H1 (cell line): Measurements from ENCODE around the gene FOXS1.

Experiments used
- CHD2 ChIP-seq: IDR thresholded peaks from 2 replicates; pipeline ENCODE4 v1.6.1; 2012; ENCODE audit warnings: low read length, improper control_type of control experiment
- EP300 ChIP-seq, 2 experiments: IDR thresholded peaks; 1 replicate in 1 of 2; 2 replicates in 1 of 2; pipeline ENCODE4 v1.6.1; 2011 to 2012; ENCODE audit warnings: low read depth in 2 of 2, low read length in 2 of 2, mild to moderate bottlenecking in 2 of 2, borderline replicate concordance in 1 of 2, inconsistent platforms in 1 of 2, moderate library complexity in 1 of 2
- NANOG ChIP-seq: IDR thresholded peaks from 2 replicates; pipeline ENCODE4 v1.6.1; 2011; ENCODE audit warnings: low read length, low read depth, mild to moderate bottlenecking, inconsistent platforms; ENCODE audit not compliant: insufficient read depth, poor library complexity, severe bottlenecking
- NRF1 ChIP-seq: IDR thresholded peaks from 2 replicates; pipeline ENCODE4 v1.6.1; 2011; ENCODE audit warnings: mild to moderate bottlenecking, low read depth, low read length, improper control_type of control experiment
- POLR2AphosphoS5 ChIP-seq: IDR thresholded peaks from 2 replicates; pipeline ENCODE4 v1.6.1; 2011; ENCODE audit warnings: low read depth, low read length
- RFX5 ChIP-seq: IDR thresholded peaks from 2 replicates; pipeline ENCODE4 v1.6.1; 2011; ENCODE audit warnings: low read depth, low read length, improper control_type of control experiment, borderline replicate concordance
- RNF2 ChIP-seq: fragments of 200-900, 300-1000 bp; sonication (generic); IDR thresholded peaks from 2 replicates; pipeline ENCODE4 v1.7.1; 2016; ENCODE audit warnings: borderline replicate concordance, low read depth, mild to moderate bottlenecking, antibody characterized with exemption, low read length; ENCODE audit not compliant: poor library complexity, severe bottlenecking; ENCODE audit errors: missing control alignments
- TCF12 ChIP-seq: IDR thresholded peaks from 2 replicates; pipeline ENCODE4 v1.6.1; 2011; ENCODE audit warnings: low read depth, mild to moderate bottlenecking, low read length
- TF ChIP-seq, protein P1 (sequence below), 3 experiments: IDR thresholded peaks; 1 replicate in 2 of 3; 2 replicates in 1 of 3; pipeline versions ENCODE4 v1.5.1 to v1.6.1; 2011; ENCODE audit warnings: low read length in 3 of 3, mild to moderate bottlenecking in 3 of 3, inconsistent platforms in 2 of 3, low read depth in 1 of 3, moderate library complexity in 1 of 3; ENCODE audit not compliant: insufficient read depth in 1 of 3; ENCODE audit errors: control extremely low read depth in 1 of 3
- TF ChIP-seq, protein P2 (sequence below): IDR thresholded peaks from 2 replicates; pipeline ENCODE4 v1.6.1; 2011; ENCODE audit warnings: low read depth, mild to moderate bottlenecking, low read length; ENCODE audit not compliant: insufficient read depth

DNA sequence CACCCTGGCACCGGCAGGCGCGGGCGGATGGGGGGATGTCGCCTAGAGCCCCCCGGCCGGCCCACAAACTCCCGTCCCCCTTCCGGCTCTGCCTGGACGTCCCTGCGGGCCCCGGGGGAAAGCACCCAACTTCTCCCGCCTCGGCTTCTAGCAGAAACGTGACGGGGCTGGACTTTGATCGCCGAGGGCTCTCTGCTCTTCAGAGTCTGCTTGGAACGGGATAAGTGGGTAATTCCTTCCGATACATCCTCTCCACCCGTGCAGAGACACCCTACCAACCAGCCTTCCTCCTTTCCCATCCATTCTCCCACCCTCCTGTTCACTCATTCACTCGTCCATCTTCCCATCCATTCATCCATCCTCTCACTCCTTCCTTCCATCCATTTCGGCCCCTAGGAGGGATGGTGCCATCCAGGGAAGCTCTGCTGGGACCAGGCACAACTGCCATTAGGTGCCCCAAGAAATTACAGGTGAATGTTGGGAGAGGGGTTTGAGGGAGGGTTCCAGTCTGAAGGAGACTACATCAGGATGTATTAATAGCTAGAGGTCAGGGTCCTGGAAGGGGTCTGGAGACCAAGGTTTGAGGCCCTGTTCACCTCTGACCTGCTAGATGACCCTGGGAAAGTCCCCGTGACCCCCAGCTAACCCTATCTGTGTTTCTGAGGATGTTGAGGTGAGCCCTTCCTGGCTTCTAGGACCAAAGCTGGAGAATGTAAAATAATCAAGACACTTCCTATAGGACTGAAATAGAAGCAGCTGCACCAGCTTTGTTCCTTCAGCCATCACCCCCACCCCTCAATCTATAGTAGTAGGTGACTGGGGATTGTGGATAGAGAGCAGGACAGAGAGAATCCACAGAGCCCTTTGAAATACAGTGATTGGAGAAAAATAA lies 25.6 kb upstream of the FOXS1 start:
- TF ChIP-seq, protein P1, sequence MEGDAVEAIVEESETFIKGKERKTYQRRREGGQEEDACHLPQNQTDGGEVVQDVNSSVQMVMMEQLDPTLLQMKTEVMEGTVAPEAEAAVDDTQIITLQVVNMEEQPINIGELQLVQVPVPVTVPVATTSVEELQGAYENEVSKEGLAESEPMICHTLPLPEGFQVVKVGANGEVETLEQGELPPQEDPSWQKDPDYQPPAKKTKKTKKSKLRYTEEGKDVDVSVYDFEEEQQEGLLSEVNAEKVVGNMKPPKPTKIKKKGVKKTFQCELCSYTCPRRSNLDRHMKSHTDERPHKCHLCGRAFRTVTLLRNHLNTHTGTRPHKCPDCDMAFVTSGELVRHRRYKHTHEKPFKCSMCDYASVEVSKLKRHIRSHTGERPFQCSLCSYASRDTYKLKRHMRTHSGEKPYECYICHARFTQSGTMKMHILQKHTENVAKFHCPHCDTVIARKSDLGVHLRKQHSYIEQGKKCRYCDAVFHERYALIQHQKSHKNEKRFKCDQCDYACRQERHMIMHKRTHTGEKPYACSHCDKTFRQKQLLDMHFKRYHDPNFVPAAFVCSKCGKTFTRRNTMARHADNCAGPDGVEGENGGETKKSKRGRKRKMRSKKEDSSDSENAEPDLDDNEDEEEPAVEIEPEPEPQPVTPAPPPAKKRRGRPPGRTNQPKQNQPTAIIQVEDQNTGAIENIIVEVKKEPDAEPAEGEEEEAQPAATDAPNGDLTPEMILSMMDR (IDR thresholded peaks at IDR 0.05; ENCODE audit: control extremely low read depth in 1 of 3, insufficient read depth in 1 of 3, low read depth in 1 of 3, low read length in 3 of 3) = no peak
- no peak for TF ChIP-seq CHD2
- TF ChIP-seq RFX5 = no peak
- TF ChIP-seq, protein P2, sequence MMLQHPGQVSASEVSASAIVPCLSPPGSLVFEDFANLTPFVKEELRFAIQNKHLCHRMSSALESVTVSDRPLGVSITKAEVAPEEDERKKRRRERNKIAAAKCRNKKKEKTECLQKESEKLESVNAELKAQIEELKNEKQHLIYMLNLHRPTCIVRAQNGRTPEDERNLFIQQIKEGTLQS = no peak
- TF ChIP-seq POLR2AphosphoS5 = no peak
- no peak for TF ChIP-seq TCF12
- no peak for TF ChIP-seq NRF1
- no peak for TF ChIP-seq EP300 (IDR thresholded peaks at IDR 0.05; ENCODE audit: borderline replicate concordance in 1 of 2, low read depth in 2 of 2, low read length in 2 of 2)
- TF ChIP-seq NANOG = no peak
- TF ChIP-seq RNF2 = no peak
